MCF 10A (cell line): ENCODE data around the gene LRP6. TPM values are rescaled to one million over a fixed set of nuclear protein-coding genes. Genes with fewer than 3 reads are reported as not detected.

Experiments
- BruUV-seq: library from RNA; stranded (reverse); fragments of 400-500 nt; replicated peaks from 2 replicates; lab custom pipeline; 2021; lab: Mats Ljungman, UMichigan
- CTCF ChIA-PET: fragments of 300-600 bp; sonication (Branson Sonifier 250); formaldehyde crosslinking; extraction: SDS; loops from one replicate; lab custom pipeline; 2021; ENCODE audit warnings: antibody characterized with exemption, inconsistent platforms; lab: Yijun Ruan, JAX
- POLR2A ChIA-PET: fragments of 300-600, 350-650 bp; sonication (Branson Sonifier 250); formaldehyde crosslinking; extraction: SDS; loops from one replicate; lab custom pipeline; 2020; ENCODE audit warnings: antibody characterized with exemption, inconsistent platforms; lab: Yijun Ruan, JAX
- DNase-seq: peaks from one replicate; pipeline ENCODE4 v3.0.0-alpha.2; 2018; ENCODE audit not compliant: unreplicated experiment
- H3K27ac Mint-ChIP-seq: one replicate; pipeline ENCODE4 v1.8.0; 2022; ENCODE audit warnings: mild to moderate bottlenecking, low read depth, mixed read lengths; ENCODE audit not compliant: unreplicated experiment
- H3K27me3 Mint-ChIP-seq: one replicate; pipeline ENCODE4 v1.8.0; 2022; ENCODE audit warnings: mixed read lengths; ENCODE audit not compliant: insufficient read depth, unreplicated experiment
- H3K36me3 Mint-ChIP-seq: one replicate; pipeline ENCODE4 v1.8.0; 2022; ENCODE audit warnings: mild to moderate bottlenecking, moderate library complexity, mixed read lengths; ENCODE audit not compliant: insufficient read depth, unreplicated experiment
- H3K4me1 Mint-ChIP-seq: one replicate; pipeline ENCODE4 v1.8.0; 2022; ENCODE audit warnings: mixed read lengths; ENCODE audit not compliant: insufficient read depth, unreplicated experiment
- H3K4me3 Mint-ChIP-seq: one replicate; pipeline ENCODE4 v1.8.0; 2022; ENCODE audit warnings: mild to moderate bottlenecking, moderate library complexity, mixed read lengths; ENCODE audit not compliant: unreplicated experiment
- H3K9me3 Mint-ChIP-seq: one replicate; pipeline ENCODE4 v1.8.0; 2022; ENCODE audit warnings: mixed read lengths; ENCODE audit not compliant: unreplicated experiment
- CTCF ChIP-seq: fragments of 200-600 bp; IDR thresholded peaks from one replicate; pipeline ENCODE4 v1.8.0; 2022; ENCODE audit warnings: antibody characterized with exemption, mild to moderate bottlenecking; ENCODE audit not compliant: unreplicated experiment
- intact Hi-C: fragments of 100-400 bp; cut with micrococcal nuclease; formaldehyde crosslinking; loops from 2 replicates; pipeline ENCODE4 v1.14.1; 2022
- total RNA-seq: library from RNA; stranded (reverse); gene quantifications from 2 replicates; pipeline ENCODE4 v1.2.3, GENCODE V29; 2022

Gene LRP6
- total RNA-seq, 1 experiment from 2014 or later = 24.9 TPM

GRCh38 chr12:12194206-12194605 is 72.6 kb downstream of the LRP6 start:
- POLR2A ChIA-PET = interaction anchor here (0.9 to 1.1 kb wide), 2 partner anchors 13 to 378 kb away, joined by 3 read pairs; no protein-coding TSS in a partner anchor
- intact Hi-C loops = no loop called here
- no TSS peak for BruUV-seq
- Mint-ChIP-seq H3K4me3 (no peak overlapping the region), H3K4me1 (peaks cover 14% of the 10 kb centered on the region), H3K9me3 (peaks cover 14% of the 10 kb centered on the region), H3K27me3 (no peaks in the 10 kb centered on the region), H3K27ac (no peak overlapping the region), H3K36me3 (peaks cover 21% of the 10 kb centered on the region)
- no peak for TF ChIP-seq CTCF
- DNase-seq = peak; percentile 25
- CTCF ChIA-PET = no interaction called here

GRCh38 chr12:12191008-12191407 is 75.8 kb downstream of the LRP6 start:
- TF ChIP-seq CTCF = no peak
- Mint-ChIP-seq H3K27ac (no peak overlapping the region), H3K27me3 (no peaks in the 10 kb centered on the region), H3K36me3 (peaks cover 12% of the 10 kb centered on the region), H3K9me3 (no peaks in the 10 kb centered on the region), H3K4me1 (peaks cover 14% of the 10 kb centered on the region), H3K4me3 (no peak overlapping the region)
- intact Hi-C loops = no loop called here
- DNase-seq = no peak
- BruUV-seq = no TSS peak
- ChIA-PET POLR2A (no interaction called here), CTCF (no interaction called here)

- no TSS peak for BruUV-seq
- H3K4me1 Mint-ChIP-seq = peaks cover 14% of the 10 kb centered on the region
- H3K9me3 Mint-ChIP-seq = no peaks in the 10 kb centered on the region
- no peak for TF ChIP-seq CTCF
- H3K4me3 Mint-ChIP-seq = no peak overlapping the region
- no peak overlapping the region for H3K27ac Mint-ChIP-seq
- DNase-seq = no peak
- peaks cover 12% of the 10 kb centered on the region for H3K36me3 Mint-ChIP-seq
- intact Hi-C loops = no loop called here
- ChIA-PET CTCF (interaction anchor here (0.6 kb wide), 1 partner anchor 1120 kb away, joined by 3 read pairs; no protein-coding TSS in a partner anchor), POLR2A (interaction anchor here (1.6 kb wide), 1 partner anchor 9 kb away, joined by 3 read pairs; no protein-coding TSS in a partner anchor)
- H3K27me3 Mint-ChIP-seq = no peaks in the 10 kb centered on the region
Observed at GRCh38 chr12:12190087-12190809, 76.6 kb downstream of the LRP6 start.

GRCh38 chr12:12185414-12185813 is 81.4 kb downstream of the LRP6 start:
- DNase-seq = no peak
- H3K36me3 Mint-ChIP-seq = peaks cover 9% of the 10 kb centered on the region
- intact Hi-C loops = no loop called here
- BruUV-seq = no TSS peak
- peaks cover 16% of the 10 kb centered on the region for H3K4me1 Mint-ChIP-seq
- ChIA-PET CTCF (no interaction called here), POLR2A (no interaction called here)
- H3K9me3 Mint-ChIP-seq = no peaks in the 10 kb centered on the region
- H3K27ac Mint-ChIP-seq = no peak overlapping the region
- TF ChIP-seq CTCF = no peak
- H3K27me3 Mint-ChIP-seq = no peaks in the 10 kb centered on the region
- no peak overlapping the region for H3K4me3 Mint-ChIP-seq
